ENCODE results near the gene ZNF423.

Gene ZNF423

GRCh38 chr16:49828533-49829267 is 27.2 kb downstream of the ZNF423 start:
- in situ Hi-C loops (cut with MboI; ENCODE audit: low sequenced_read_pairs, unreplicated experiment), result no loop called here

GRCh38 chr16:49827805-49828438 is 28.0 kb downstream of the ZNF423 start:
- no peak for TF ChIP-seq CTCF (IDR thresholded peaks at IDR 0.05; ENCODE audit: borderline replicate concordance, control extremely low read depth, extremely low read depth, insufficient read depth, missing control alignments)
- in situ Hi-C loops (cut with MboI; ENCODE audit: low sequenced_read_pairs, unreplicated experiment), result no loop called here
- DNase-seq (ENCODE audit: low spot score), result no peak

More at GRCh38 chr16:49828533-49829267, 27.2 kb downstream of the ZNF423 start:
- TF ChIP-seq CTCF (IDR thresholded peaks at IDR 0.05; ENCODE audit: borderline replicate concordance, control extremely low read depth, extremely low read depth, insufficient read depth, missing control alignments), result no peak
- no peak for DNase-seq (ENCODE audit: low spot score)

- DNase-seq (ENCODE audit: low spot score), result no peak
- TF ChIP-seq CTCF (IDR thresholded peaks at IDR 0.05; ENCODE audit: borderline replicate concordance, control extremely low read depth, extremely low read depth, insufficient read depth, missing control alignments), result no peak
- in situ Hi-C loops (cut with MboI; ENCODE audit: low sequenced_read_pairs, unreplicated experiment), result no loop called here
Measured at GRCh38 chr16:49826515-49826914, 29.4 kb downstream of the ZNF423 start.

GRCh38 chr16:49825041-49825440 is 30.9 kb downstream of the ZNF423 start:
- TF ChIP-seq CTCF (IDR thresholded peaks at IDR 0.05; ENCODE audit: borderline replicate concordance, control extremely low read depth, extremely low read depth, insufficient read depth, missing control alignments), result no peak
- DNase-seq (ENCODE audit: low spot score), result no peak
- in situ Hi-C loops (cut with MboI; ENCODE audit: low sequenced_read_pairs, unreplicated experiment), result no loop called here

GRCh38 chr16:49824593-49824992 is 31.3 kb downstream of the ZNF423 start:
- in situ Hi-C loops (cut with MboI; ENCODE audit: low sequenced_read_pairs, unreplicated experiment), result no loop called here
- no peak for DNase-seq (ENCODE audit: low spot score)
- TF ChIP-seq CTCF (IDR thresholded peaks at IDR 0.05; ENCODE audit: borderline replicate concordance, control extremely low read depth, extremely low read depth, insufficient read depth, missing control alignments), result no peak

- no peak for TF ChIP-seq CTCF (IDR thresholded peaks at IDR 0.05; ENCODE audit: borderline replicate concordance, control extremely low read depth, extremely low read depth, insufficient read depth, missing control alignments)
- no peak for DNase-seq (ENCODE audit: low spot score)
- in situ Hi-C loops (cut with MboI; ENCODE audit: low sequenced_read_pairs, unreplicated experiment), result no loop called here
Measured at GRCh38 chr16:49822649-49823370, 33.1 kb downstream of the ZNF423 start.
